H54 (cell line): ENCODE measurements around the gene BABAM2.
A peak's percentile ranks its signal among the peaks of the same experiment; 100 is the strongest.

ENCODE experiments used
- DNase-seq: peaks from one replicate; pipeline ENCODE4 v3.0.0; 2011; ENCODE audit warnings: low spot score, mixed read lengths; ENCODE audit not compliant: insufficient read length
- FAIRE-seq: peaks from 3 replicates; lab custom pipeline; 2011; peaks lifted over from hg19 to GRCh38; lab: Jason Lieb, UNC
- POLR2A ChIP-seq: IDR thresholded peaks from 2 replicates; pipeline ENCODE4 v1.6.1; 2011; ENCODE audit warnings: low read depth, mild to moderate bottlenecking, low read length

BABAM2 gene

DNA sequence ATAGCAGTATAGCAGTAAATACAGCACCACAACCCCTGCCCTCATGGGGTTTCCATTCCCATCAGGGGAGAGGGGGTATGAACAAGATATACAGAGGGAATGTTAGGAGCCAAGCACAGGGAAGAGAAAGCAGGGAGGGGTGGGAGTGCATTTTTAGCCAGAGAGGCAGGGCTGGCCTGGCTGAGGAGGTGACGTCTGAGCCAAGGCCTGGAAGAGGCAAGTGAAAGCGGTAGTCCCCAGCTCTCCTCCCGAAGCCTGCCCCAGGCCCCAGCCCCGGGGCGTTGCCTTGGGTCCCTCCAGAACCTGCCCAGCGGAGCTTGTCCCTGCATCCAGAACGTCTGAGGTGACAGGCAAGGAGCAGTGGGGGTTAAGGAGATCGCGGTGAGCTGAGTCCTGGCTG, 457.1 kb downstream of the BABAM2 start:
- TF ChIP-seq POLR2A: no peak
- DNase-seq (no peak), FAIRE-seq (no peak)

DNA sequence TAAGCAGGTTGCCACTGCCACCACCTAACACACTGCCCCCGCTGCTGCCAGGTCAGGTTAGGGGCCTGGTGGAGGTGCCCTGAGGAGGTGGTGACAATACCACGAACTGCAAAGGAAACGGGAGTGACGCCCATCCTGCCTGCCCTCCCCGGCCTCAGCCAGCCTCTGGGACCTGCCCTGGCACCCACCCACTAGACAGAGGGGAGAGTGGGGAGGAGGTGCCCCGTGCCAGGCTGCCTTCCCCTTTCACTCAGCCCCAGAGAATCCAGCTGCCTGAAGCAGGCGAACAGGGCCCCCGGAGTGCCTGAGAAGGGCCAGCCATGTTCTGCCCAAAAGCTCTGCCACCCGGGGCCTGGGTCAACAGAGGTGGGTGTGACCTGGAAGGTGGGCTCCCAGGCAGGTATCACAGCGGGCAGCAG, 457.6 kb downstream of the BABAM2 start:
- DNase-seq (no peak), FAIRE-seq (no peak)
- no peak for TF ChIP-seq POLR2A

DNA sequence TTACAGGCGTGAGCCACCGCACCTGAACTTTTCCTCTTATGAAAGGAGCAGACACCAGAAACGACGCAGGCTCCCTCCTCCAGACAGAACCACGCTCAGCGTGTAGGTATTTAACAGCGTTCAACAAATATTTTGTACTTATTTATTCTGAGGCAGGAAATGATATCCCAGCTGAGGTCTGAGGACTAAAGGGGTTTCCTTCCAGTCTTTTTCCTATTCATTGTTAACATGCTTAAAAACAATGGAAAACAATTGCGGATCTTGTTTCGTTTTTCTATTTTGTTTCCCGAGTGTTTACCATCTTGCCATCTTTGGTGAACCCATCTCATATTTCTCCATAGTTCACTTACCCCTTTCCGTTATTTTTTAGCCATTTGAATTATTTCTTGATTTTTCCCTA, 458.4 kb downstream of the BABAM2 start:
- FAIRE-seq (no peak), DNase-seq (no peak)
- TF ChIP-seq POLR2A: no peak

DNA sequence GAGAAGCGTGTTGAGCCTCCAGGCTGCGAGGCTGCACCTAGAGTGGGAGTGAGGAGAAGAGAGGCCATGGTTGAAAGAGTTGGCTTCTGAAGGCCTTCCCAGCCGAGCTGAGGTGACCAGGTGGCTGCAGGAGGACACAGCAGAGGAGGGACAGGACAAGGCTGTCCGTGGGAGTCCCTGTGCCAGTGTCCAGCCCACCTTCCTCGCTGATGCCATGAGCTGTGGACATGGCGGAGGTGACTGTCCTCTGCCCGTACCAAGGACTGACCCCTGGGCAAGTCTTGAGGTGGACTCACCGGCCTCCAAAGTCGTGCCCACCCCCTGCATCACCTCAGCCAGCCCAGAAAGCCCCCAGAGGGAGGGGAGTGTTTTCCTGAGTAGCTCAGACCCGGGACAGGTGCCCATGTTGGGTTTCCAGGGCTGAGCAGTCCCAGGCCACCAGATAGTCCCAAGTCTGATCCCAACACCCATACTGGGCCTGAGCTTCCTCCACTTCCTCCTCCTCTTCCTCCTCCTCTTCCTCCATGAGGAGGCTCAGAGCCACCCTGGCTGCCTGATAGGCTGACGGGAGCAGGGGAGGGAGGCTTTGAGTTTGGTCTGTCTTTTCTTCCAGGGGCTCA, 459.1 kb downstream of the BABAM2 start:
- no peak for FAIRE-seq
- no peak for DNase-seq
- TF ChIP-seq POLR2A: no peak

DNA sequence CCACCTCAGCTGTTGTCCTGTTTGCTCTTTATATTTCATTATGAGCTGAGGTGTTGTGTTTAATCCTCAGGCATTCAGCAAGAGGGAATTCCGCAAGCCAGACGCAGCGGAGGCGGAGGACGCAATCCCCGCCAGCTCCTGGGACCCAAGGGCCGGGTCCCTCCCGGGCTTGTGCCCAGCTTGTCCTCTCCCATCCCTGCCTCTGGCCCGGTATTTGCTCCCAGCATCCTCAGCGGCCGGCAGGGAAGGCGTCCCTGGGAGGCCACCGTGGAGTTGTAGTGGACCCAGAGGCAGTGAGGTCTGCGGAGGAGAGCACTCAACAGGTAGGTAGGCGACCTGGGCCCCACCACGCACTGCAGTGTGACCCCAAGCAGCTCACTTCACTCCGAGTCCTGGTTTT, 459.7 kb downstream of the BABAM2 start:
- no peak for TF ChIP-seq POLR2A

DNA sequence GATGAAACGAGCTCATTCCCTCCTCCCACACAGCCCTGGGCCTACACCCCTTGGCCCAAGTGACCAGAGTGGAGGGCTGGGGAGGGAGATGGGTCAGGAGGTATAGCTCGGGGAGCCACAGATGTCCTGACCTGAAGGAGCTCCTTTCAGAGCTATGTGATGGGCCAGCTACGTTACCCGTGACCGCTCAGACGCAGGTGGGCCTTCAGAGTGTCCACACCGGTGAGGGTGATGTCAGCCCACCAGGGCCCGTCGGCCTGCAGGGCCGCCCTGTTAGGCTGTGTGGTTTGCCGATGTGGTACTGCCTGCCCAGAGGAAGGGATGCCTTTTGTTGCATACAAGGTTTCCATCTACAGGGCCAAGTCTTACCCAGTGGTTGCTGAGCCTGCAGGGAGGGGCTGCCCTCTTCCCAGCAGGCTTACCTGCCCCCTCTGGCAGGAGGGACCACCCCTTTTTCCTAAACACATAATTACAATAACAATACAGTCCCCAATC, 460.3 kb downstream of the BABAM2 start:
- FAIRE-seq (no peak), DNase-seq (no peak)
- no peak for TF ChIP-seq POLR2A

More for the DNA sequence above, 459.7 kb downstream of the BABAM2 start:
- FAIRE-seq (no peak), DNase-seq (no peak)

DNA sequence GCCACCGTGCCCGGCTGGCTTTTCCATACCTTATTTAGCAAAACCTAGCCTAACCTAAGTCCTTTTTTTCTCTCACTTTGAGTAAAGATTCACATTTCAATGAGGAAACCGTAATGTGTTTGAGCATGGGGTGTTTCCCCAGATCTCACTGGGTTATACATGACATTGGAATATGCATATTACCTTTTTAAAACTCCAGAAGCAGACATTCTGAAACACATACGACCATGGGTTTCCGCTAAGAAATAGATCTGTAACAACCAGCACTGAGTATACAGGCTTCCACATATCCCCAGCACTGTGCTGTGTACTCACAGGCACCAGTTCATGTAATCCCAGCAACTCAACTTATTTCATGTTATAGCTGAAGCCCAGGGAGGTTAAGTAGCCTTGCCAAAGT, 461.1 kb downstream of the BABAM2 start:
- TF ChIP-seq POLR2A: no peak
- no peak for FAIRE-seq
- DNase-seq: no peak

DNA sequence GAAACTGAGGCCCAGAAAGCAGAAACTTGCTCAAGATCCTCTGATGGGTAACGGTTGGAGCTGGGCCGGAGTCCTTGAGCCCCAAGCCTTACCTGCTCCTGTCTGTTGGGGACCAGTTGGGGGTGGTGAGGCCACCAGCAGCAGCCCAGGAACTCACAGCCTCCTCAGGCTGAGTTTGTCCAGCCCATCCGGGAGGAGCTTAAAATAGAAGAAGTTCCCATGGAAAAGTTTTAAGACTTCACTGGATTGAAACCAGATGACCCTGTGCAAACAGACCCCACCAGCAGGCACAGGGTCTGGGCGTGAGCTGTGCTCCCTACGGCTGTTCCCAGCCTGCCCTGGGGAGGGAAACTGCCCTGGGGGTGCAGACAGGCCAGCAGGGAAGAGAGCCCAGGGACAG, 461.6 kb downstream of the BABAM2 start:
- no peak for TF ChIP-seq POLR2A
- FAIRE-seq (no peak), DNase-seq (no peak)

DNA sequence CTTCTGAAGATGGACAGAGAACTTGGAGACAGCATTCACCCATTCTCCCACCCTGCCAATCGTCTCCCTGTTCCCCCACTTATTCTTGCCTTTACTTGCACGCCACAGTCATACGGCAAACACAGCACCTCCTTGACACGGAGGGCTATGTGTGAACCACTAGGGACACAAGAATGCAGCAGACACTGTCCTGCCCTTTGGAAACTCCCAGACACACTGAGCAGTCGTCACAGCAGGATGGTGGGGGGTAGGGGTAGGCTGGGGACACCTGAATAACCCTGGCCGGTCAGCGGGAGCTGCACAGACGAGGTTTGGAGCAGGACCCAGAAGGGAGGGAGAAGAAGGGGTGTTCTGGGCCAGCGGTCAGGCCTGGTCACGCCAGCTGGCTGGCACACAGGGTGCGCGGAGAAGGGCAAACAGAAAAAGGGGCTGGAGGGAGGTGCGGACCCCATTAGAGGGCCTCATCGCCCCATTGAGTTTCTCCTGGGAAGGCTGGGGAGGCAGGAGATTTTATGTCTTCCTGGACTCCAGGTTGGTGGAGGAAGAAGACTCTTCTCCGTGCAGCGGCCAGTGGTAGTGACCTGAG, 462.2 kb downstream of the BABAM2 start:
- no peak for TF ChIP-seq POLR2A
- no peak for FAIRE-seq
- no peak for DNase-seq

DNA sequence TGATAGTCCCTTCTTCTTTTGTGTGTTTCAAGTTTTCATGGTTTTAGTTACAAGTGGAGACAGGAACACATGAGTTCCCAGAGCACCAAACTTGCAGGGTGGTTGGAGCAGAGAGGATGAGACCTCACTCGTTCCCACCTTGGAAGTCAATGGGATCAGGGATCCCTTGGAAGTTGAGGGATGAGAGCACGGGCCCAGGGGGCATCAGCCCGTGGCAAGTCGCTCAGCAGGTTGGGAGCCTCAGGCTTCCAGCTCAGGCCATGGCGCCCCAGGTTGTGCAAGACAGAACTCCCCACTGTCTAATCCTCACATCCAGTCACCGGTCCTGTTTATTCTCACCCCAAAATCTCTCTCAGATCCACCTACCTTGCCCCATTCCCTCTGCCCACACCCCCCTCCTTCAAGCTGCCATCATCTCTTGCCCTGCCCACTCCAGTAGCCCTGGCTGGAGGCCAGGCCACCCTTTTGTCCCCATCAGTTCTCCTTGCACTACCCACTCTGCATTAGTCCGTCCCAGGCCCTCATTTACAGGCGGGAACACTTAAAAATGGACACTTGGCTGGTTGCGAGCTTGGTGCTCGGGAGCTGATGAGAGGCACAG, 464.5 kb downstream of the BABAM2 start:
- no peak for TF ChIP-seq POLR2A
- FAIRE-seq (no peak), DNase-seq (no peak)

DNA sequence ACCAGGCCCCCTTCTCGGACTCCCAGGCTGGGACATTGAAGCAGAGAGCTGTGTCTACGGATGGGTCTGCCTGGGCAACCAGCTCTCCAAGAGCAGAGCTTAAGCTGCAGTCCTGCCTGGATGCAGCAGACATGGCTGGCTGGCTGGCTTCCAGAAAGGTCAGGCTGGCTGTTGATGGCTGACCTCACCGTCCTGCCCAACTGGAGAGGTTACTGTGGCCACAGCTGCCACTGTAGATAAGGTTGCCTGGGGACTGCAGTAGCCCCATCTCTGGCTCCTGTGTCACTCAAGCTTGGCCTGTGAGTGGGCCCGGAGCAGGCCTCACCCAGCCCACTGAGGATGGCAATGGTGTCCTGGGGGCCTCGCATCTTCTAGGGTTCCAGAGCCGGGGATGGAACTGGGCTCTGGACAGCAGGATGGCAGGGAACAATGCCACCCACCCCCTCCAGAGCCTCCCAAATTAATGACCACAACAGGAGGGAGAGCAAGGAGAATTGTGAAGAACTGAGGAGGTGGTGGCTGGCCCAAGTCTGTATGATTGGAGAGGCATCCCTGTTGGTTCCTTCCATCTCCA, 465.1 kb downstream of the BABAM2 start:
- TF ChIP-seq POLR2A: no peak
- no peak for DNase-seq
- no peak for FAIRE-seq

DNA sequence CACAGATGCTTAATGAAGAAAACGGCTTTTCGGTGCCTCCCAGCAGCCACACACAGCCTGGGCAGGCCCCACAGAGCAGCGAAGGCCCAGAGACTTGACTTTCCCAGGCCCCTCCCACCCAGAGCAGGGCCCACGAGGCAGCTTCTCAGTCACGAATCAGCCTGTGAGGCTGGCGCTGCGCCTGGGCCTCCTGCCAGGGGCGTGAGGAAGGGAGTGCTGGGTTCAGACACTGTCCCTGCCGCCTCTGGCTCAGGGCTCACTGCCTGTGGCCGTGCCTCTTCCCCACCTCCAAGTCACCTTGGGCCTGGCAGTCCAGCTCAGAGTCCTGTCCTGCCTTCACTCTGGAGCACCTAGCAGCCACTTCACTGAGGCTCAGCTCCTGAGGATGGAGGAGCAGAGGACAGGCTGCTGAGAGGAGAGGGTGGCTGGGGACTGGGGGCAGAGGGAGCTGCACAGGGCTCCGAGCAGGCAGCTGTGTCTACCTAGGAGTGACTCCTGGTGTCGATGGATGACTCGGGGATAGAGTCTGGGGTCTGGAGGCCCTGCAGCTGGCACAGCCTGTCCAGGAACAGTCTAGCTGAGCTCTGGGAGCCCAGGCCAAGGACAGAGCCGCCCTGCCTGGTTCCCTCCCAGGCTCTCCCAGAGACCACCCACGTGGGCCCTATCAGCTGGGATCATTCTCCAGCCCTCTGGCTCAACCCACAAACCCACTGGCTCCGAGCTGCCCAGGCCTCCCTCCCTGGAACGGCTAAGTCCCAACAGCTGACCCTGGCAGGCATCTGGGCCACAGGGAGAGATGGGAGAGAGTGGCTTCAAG, 465.8 kb downstream of the BABAM2 start:
- TF ChIP-seq POLR2A: no peak
- FAIRE-seq (no peak), DNase-seq (peak; percentile 61)

DNA sequence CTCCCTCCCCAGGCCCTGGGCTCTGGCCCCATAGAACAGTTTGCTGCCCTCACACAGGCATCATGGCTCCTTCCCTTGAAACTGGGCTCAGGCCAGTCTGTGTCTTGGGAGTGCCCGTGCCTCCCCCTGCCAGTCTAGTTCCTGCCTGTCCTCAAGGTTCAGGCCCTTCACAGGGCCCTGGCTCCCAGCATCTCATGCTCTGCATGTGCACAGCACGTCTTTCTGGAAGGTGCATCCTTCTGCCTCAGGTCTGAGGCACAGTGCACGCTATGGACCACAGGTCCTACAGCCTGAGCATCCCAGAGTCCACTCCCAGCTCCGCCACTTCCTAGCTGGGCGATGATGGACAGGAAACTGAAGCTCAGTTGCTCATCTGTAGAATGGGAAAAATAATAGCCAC, 466.5 kb downstream of the BABAM2 start:
- FAIRE-seq (no peak), DNase-seq (no peak)
- no peak for TF ChIP-seq POLR2A
